Stimulated activated naive B cell treated with anti-CD40 and anti-IgM and Interleukin-4, amounts not matched to agents 10 μg/mL and 1 μg/mL and 100 μg/mL, for 72 hours (primary cell): ENCODE measurements around the gene IPP.

Experiments used
- ATAC-seq, 2 donors: fragments of 150-1000 bp; cut with Tn5 transposase; replicated peaks; 2 replicates each; pipeline ENCODE4 v1.10.0; 2021; ENCODE audit warnings: moderate library complexity in 1 of 2
- DNase-seq: peaks from one replicate; pipeline ENCODE4 v3.0.0; 2021
- H3K27ac Mint-ChIP-seq: one replicate; pipeline ENCODE4 v1.8.0; 2022; ENCODE audit warnings: mild to moderate bottlenecking, mixed read lengths
- H3K27me3 Mint-ChIP-seq, 2 donors: one replicate each; pipeline ENCODE4 v1.8.0; 2022; ENCODE audit warnings: mixed read lengths in 2 of 2
- H3K36me3 Mint-ChIP-seq, 2 donors: one replicate each; pipeline ENCODE4 v1.8.0; 2022; ENCODE audit warnings: mixed read lengths in 2 of 2, mild to moderate bottlenecking in 1 of 2
- H3K4me1 Mint-ChIP-seq, 2 donors: one replicate each; pipeline ENCODE4 v1.8.0; 2022; ENCODE audit warnings: mixed read lengths in 2 of 2, mild to moderate bottlenecking in 1 of 2
- H3K4me3 Mint-ChIP-seq, 2 donors: one replicate each; pipeline ENCODE4 v1.8.0; 2022; ENCODE audit warnings: mild to moderate bottlenecking in 2 of 2, mixed read lengths in 2 of 2, moderate library complexity in 1 of 2
- H3K9me3 Mint-ChIP-seq, 2 donors: one replicate each; pipeline ENCODE4 v1.8.0; 2022; ENCODE audit warnings: mixed read lengths in 2 of 2, mild to moderate bottlenecking in 1 of 2

IPP gene

GRCh38 chr1:45659222-45659621 lies 91.2 kb downstream of the IPP start:
- DNase-seq (no peak), ATAC-seq (no peak)
- no peaks in the 10 kb centered on the region for H3K27me3 Mint-ChIP-seq
- H3K9me3 Mint-ChIP-seq: no peaks in the 10 kb centered on the region
- no peak overlapping the region for H3K4me3 Mint-ChIP-seq
- H3K27ac Mint-ChIP-seq: no peak overlapping the region
- H3K4me1 Mint-ChIP-seq: peaks cover 0 to 15% of the 10 kb centered on the region in 2 donors
- H3K36me3 Mint-ChIP-seq: peaks cover 24 to 35% of the 10 kb centered on the region in 2 donors

DNA sequence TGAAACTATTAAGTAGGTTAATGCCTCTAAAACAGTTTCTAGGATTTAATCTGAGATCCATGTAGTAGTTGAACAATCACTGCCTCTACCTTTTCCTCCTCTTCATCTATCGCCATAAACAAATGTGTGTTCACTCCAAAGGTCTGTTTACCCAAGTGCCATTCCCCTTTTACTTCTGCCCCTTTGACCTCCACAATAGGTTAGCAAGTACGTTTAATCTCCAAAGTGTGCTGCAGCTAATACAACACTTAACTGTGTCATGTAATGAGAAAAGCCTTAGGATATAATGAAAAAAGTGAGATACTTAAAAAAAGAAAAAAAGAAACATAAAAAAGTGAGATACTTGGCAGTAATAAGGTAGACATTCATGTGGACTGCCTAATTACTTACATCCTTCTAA lies 92.3 kb downstream of the IPP start:
- Mint-ChIP-seq H3K4me1 (peaks cover 0 to 7% of the 10 kb centered on the region in 2 donors), H3K9me3 (no peaks in the 10 kb centered on the region), H3K36me3 (peaks cover 21 to 35% of the 10 kb centered on the region in 2 donors), H3K27me3 (no peaks in the 10 kb centered on the region), H3K27ac (peak overlapping the region; percentile 1), H3K4me3 (no peak overlapping the region)
- ATAC-seq: no peak
- DNase-seq: no peak

DNA sequence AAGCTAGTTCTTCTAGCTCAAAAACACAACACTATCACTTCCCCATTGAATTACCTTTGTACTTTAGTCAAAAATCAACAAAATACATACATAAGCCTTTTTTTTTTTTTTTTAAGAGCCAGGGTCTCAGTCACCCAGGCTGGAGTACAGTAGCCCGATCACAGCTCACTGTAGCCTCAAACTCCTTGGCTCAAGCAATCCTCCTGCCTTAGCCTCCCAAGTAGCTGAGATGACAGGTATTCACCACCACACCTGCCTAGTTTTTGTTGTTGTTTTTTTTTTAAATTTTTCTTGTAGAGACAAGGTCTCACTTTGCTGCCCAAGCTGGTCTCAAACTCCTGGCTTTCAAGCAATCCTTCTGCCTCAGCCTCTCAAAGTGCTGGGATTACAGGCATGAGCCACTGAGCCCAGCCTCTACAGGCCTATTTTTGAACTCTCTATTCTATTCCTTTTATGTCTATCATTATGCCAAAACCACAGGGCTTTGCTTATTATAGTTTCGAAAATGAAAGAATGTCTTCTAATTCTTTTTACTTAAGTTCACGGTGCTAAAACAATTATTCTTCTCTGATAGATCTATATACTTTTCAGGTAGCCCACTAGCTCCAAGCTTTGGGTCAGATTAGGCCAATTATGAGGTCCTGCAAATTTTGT lies 93.8 kb downstream of the IPP start:
- Mint-ChIP-seq H3K9me3 (no peaks in the 10 kb centered on the region), H3K4me1 (no peaks in the 10 kb centered on the region), H3K27me3 (no peaks in the 10 kb centered on the region), H3K27ac (peak overlapping the region; percentile 20), H3K36me3 (peaks cover 24 to 45% of the 10 kb centered on the region in 2 donors), H3K4me3 (no peak overlapping the region)
- ATAC-seq: no peak
- no peak for DNase-seq

- Mint-ChIP-seq H3K4me3 (no peak overlapping the region), H3K9me3 (no peaks in the 10 kb centered on the region), H3K27ac (no peak overlapping the region), H3K27me3 (no peaks in the 10 kb centered on the region), H3K4me1 (peaks cover 0 to 2% of the 10 kb centered on the region in 2 donors), H3K36me3 (peaks cover 23 to 54% of the 10 kb centered on the region in 2 donors)
- DNase-seq: no peak
- no peak for ATAC-seq
These were observed 95.7 kb downstream of the IPP start for GRCh38 chr1:45654540-45655280.
